Upper lobe of right lung (tissue), 1 donor: Measurements from ENCODE around the gene TEX264. TPM values are rescaled to one million over a fixed set of nuclear protein-coding genes. Genes with fewer than 3 reads are reported as not detected.

Experiments used
- ATAC-seq: fragments of 200-7000 bp; cut with Tn5 transposase; one replicate; pipeline ENCODE4 v1.9.1; 2020; ENCODE audit warnings: mild to moderate bottlenecking, moderate library complexity
- DNase-seq: peaks from one replicate; pipeline ENCODE4 v3.0.0-alpha.2; 2020
- H3K27ac ChIP-seq: fragments of 200-600 bp; one replicate; pipeline ENCODE4 v1.8.0; 2022
- H3K27me3 ChIP-seq: fragments of 200-600 bp; one replicate; pipeline ENCODE4 v1.8.0; 2022; ENCODE audit warnings: mild to moderate bottlenecking
- H3K36me3 ChIP-seq: fragments of 200-600 bp; one replicate; pipeline ENCODE4 v1.8.0; 2022
- H3K4me1 ChIP-seq: fragments of 200-600 bp; one replicate; pipeline ENCODE4 v1.8.0; 2022
- H3K4me3 ChIP-seq: fragments of 200-600 bp; one replicate; pipeline ENCODE4 v1.8.0; 2022; ENCODE audit warnings: mild to moderate bottlenecking
- H3K9me3 ChIP-seq: fragments of 200-600 bp; one replicate; pipeline ENCODE4 v1.8.0; 2022
- intact Hi-C: fragments of 100-400 bp; cut with DNase I; formaldehyde crosslinking; loops from one replicate; pipeline ENCODE4 v1.11.0; 2022
- total RNA-seq: library from RNA; stranded (reverse); fragmentation: NEBNext Ultra II Directional; extraction: Animal tissue kit (Norgen Biotek cat#: 25700); gene quantifications from one replicate; pipeline ENCODE4 v1.2.1, GENCODE V29; 2021
- TF ChIP-seq, protein P1 (sequence below): fragments of 200-600 bp; IDR thresholded peaks from one replicate; pipeline ENCODE4 v1.8.0; 2022; ENCODE audit warnings: antibody characterized with exemption
- donor health status: DM: no; HTN: yes; CAD: no; lungs with severe emphysema.

The TEX264 gene
- total RNA-seq, 1 donor from 2014 or later = 51.0 TPM

DNA sequence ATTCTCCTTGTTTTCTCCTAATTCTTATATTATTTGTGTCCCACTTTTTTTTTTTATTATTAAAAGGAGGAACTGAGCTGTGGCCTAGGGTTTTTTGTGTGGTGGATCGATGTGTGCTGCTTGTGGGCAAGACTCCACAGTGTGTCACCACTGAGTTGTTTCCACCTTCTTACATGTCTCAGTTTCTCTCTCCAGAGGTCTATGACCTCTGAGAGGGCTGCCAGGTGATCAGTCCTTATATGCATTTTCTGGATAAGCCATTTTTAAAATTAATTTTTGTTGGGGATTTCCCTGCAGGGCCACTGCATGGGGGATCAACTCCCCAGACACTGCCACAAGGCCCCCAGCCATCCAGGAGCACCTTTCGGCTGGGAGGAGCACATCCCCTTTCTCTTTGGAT lies 80.2 kb downstream of the TEX264 start:
- H3K27ac ChIP-seq = no peak overlapping the region
- no peak overlapping the region for H3K4me3 ChIP-seq
- H3K36me3 ChIP-seq = no peaks in the 10 kb centered on the region
- DNase-seq (no peak), ATAC-seq (no peak)
- intact Hi-C loops = no loop called here
- no peaks in the 10 kb centered on the region for H3K27me3 ChIP-seq
- H3K9me3 ChIP-seq = no peaks in the 10 kb centered on the region
- H3K4me1 ChIP-seq = no peaks in the 10 kb centered on the region
- TF ChIP-seq, protein P1, sequence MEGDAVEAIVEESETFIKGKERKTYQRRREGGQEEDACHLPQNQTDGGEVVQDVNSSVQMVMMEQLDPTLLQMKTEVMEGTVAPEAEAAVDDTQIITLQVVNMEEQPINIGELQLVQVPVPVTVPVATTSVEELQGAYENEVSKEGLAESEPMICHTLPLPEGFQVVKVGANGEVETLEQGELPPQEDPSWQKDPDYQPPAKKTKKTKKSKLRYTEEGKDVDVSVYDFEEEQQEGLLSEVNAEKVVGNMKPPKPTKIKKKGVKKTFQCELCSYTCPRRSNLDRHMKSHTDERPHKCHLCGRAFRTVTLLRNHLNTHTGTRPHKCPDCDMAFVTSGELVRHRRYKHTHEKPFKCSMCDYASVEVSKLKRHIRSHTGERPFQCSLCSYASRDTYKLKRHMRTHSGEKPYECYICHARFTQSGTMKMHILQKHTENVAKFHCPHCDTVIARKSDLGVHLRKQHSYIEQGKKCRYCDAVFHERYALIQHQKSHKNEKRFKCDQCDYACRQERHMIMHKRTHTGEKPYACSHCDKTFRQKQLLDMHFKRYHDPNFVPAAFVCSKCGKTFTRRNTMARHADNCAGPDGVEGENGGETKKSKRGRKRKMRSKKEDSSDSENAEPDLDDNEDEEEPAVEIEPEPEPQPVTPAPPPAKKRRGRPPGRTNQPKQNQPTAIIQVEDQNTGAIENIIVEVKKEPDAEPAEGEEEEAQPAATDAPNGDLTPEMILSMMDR = no peak

Other genes with a start within 250 kb of the TEX264 start
- gene DCAF1, start 171.2 kb upstream of the TEX264 start, total RNA-seq = 25.1 TPM
- gene RAD54L2, start 132.5 kb upstream of the TEX264 start, total RNA-seq = 27.9 TPM
- gene GRM2, start 35.8 kb downstream of the TEX264 start, total RNA-seq = 0.49 TPM
- gene IQCF6, start 108.0 kb downstream of the TEX264 start, total RNA-seq = not detected
- gene IQCF2, start 190.4 kb downstream of the TEX264 start, total RNA-seq = not detected
- gene IQCF5, start 204.3 kb downstream of the TEX264 start, total RNA-seq = not detected
- gene IQCF1, start 232.1 kb downstream of the TEX264 start, total RNA-seq = not detected